ENCODE data around the gene TRPV5.

The TRPV5 gene

GRCh38 chr7:142876991-142877910 is 56.3 kb downstream of the TRPV5 start:
- TF ChIP-seq CTCF (conservative IDR thresholded peaks at IDR 0.05; ENCODE audit: low read length) = no peak
- DNase-seq (ENCODE audit: low read depth) = no peak

GRCh38 chr7:142876236-142876960 is 57.1 kb downstream of the TRPV5 start:
- no peak for TF ChIP-seq CTCF (conservative IDR thresholded peaks at IDR 0.05; ENCODE audit: low read length)
- DNase-seq (ENCODE audit: low read depth) = no peak

More at GRCh38 chr7:142876991-142877910, 56.3 kb downstream of the TRPV5 start:
- no peak overlapping the region for H3K4me3 ChIP-seq (ENCODE audit: low read length)

GRCh38 chr7:142875456-142875855 is 58.1 kb downstream of the TRPV5 start:
- no peak overlapping the region for H3K4me3 ChIP-seq (ENCODE audit: low read length)
- no peak for DNase-seq (ENCODE audit: low read depth)
- no peak for TF ChIP-seq CTCF (conservative IDR thresholded peaks at IDR 0.05; ENCODE audit: low read length)

More at GRCh38 chr7:142876236-142876960, 57.1 kb downstream of the TRPV5 start:
- no peak overlapping the region for H3K4me3 ChIP-seq (ENCODE audit: low read length)

GRCh38 chr7:142874837-142875236 is 58.7 kb downstream of the TRPV5 start:
- no peak for DNase-seq (ENCODE audit: low read depth)
- TF ChIP-seq CTCF (conservative IDR thresholded peaks at IDR 0.05; ENCODE audit: low read length) = no peak
- H3K4me3 ChIP-seq (ENCODE audit: low read length) = no peak overlapping the region

GRCh38 chr7:142874409-142874808 is 59.1 kb downstream of the TRPV5 start:
- TF ChIP-seq CTCF (conservative IDR thresholded peaks at IDR 0.05; ENCODE audit: low read length) = no peak
- H3K4me3 ChIP-seq (ENCODE audit: low read length) = no peak overlapping the region
- no peak for DNase-seq (ENCODE audit: low read depth)

DNA sequence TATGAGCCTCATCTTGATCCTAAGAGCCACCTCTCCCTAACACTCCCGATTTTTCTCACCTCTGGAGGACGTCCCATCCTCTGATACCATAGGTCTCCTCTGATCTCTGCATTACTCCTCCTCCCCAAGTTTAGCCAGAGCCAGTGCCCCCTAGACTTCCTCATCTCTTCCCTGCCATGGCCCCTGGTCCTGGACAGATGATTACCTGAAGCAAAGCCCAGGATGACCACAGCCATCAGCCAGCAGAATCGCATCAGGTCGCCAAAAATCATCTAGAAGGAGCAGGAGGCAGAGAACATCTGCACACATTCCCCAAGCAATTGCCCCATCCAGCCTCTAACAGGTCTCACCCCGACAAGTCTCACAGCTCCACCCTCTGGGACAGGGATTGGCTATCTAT is 59.7 kb downstream of the TRPV5 start:
- TF ChIP-seq CTCF (conservative IDR thresholded peaks at IDR 0.05; ENCODE audit: low read length) = no peak
- DNase-seq (ENCODE audit: low read depth) = no peak
- no peak overlapping the region for H3K4me3 ChIP-seq (ENCODE audit: low read length)
